AG04449 (cell line): ENCODE results near the gene VKORC1L1.
"Not testable (repeated sequence)": the region's sequence is repeated elsewhere in the genome, so short reads cannot be mapped to it uniquely, and the experiment has no call there.

ENCODE experiments used
- CTCF ChIA-PET: fragments of 350-600 bp; formaldehyde crosslinking; extraction: SDS; loops from one replicate; lab custom pipeline; 2021; ENCODE audit warnings: antibody characterized with exemption; lab: Yijun Ruan, JAX
- POLR2A ChIA-PET: fragments of 400-600, 350-600 bp; formaldehyde crosslinking; extraction: SDS; loops from one replicate; lab custom pipeline; 2020; ENCODE audit warnings: antibody characterized with exemption, inconsistent platforms; lab: Yijun Ruan, JAX
- DNase-seq: peaks from one replicate; pipeline ENCODE4 v3.0.0-alpha.2; 2010; ENCODE audit warnings: low read depth, low spot score
- H3K4me3 ChIP-seq: 2 replicates; pipeline ENCODE4 v1.5.1; 2011; ENCODE audit warnings: low read depth, mild to moderate bottlenecking, control low read depth, low read length
- TF ChIP-seq, protein P1 (sequence below): IDR thresholded peaks from one replicate; pipeline ENCODE4 v1.5.1; 2011; ENCODE audit warnings: mild to moderate bottlenecking, moderate library complexity, low read length, control low read depth, inconsistent platforms; ENCODE audit not compliant: insufficient read depth; ENCODE audit errors: missing control alignments

The VKORC1L1 gene

GRCh38 chr7:65872776-65873581, at the start of gene VKORC1L1:
VKORC1L1 (plus strand) TSS chr7:65873074; CDS start chr7:65873372, 298 bp downstream.
- ChIA-PET POLR2A (no interaction called here), CTCF (no interaction called here)
- DNase-seq, result peak; percentile 41
- TF ChIP-seq, protein P1, sequence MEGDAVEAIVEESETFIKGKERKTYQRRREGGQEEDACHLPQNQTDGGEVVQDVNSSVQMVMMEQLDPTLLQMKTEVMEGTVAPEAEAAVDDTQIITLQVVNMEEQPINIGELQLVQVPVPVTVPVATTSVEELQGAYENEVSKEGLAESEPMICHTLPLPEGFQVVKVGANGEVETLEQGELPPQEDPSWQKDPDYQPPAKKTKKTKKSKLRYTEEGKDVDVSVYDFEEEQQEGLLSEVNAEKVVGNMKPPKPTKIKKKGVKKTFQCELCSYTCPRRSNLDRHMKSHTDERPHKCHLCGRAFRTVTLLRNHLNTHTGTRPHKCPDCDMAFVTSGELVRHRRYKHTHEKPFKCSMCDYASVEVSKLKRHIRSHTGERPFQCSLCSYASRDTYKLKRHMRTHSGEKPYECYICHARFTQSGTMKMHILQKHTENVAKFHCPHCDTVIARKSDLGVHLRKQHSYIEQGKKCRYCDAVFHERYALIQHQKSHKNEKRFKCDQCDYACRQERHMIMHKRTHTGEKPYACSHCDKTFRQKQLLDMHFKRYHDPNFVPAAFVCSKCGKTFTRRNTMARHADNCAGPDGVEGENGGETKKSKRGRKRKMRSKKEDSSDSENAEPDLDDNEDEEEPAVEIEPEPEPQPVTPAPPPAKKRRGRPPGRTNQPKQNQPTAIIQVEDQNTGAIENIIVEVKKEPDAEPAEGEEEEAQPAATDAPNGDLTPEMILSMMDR, result no peak
- peak within 1 kb of the TSS; percentile 71 for H3K4me3 ChIP-seq

DNA sequence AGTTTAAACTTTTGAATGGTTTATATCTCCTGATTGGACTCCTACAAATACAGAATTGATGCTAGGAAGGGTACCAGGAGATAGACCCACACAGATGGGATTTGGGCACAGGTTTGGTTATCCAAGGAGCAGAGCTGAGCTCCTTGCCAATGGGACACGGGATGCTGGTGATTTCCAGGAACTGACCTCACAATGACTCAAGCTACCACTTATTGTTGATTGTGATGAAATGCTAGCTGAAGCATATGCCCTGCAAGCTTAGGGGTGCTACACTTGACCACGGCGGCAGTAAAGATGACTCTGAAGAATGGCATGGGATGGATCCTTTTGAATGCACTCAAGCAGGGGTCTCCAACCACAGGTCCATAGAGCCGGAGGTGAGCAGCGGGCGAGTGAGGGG, 45.5 kb upstream of the VKORC1L1 start:
- no peak overlapping the region for H3K4me3 ChIP-seq
- ChIA-PET CTCF (no interaction called here), POLR2A (no interaction called here)
- DNase-seq, result no peak
- TF ChIP-seq, protein P1, result no peak

DNA sequence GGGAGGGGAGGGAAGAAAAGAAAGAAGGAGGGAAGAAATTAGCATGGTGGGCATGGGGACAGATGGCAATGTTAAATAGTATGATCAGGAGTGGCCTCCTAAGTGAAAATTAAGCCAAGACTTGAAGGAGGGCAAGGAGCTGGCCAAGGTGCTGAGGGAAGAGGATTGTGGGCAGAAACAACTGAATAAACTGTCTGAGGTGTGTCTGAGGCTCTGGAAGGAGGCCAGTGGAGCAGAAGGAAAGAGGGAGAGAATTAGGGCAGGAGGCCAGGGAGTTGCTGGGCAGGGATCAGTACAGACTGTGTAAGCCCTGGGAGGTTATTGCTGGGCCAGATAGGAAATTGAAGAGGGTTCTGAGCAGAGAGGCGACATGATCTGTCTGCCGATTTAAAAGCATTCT, 40.6 kb upstream of the VKORC1L1 start:
- H3K4me3 ChIP-seq, result no peak overlapping the region
- DNase-seq, result no peak
- POLR2A ChIA-PET, result no interaction called here
- TF ChIP-seq, protein P1, result no peak
- CTCF ChIA-PET, result no interaction called here

DNA sequence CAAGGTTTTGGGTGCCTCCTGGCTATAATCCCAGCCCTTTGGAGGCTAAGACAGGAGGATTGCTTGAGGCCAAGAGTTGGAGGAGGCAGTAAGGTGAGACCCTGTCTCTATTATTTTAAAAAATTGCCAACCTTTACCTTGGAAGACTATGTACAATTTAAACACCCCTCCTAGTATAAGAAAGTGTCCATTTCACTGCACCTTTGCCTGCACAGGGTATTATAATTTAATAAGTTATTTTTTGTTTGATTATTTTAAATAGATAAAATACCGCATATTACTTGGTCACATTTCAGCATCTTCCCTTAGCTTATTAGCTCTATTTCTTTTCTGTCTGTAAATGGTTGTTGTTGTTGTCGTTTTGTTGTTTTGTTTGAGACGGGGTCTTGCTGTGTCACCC, 36.2 kb upstream of the VKORC1L1 start:
- CTCF ChIA-PET, POLR2A ChIA-PET, DNase-seq, H3K4me3 ChIP-seq: not testable (repeated sequence)

DNA sequence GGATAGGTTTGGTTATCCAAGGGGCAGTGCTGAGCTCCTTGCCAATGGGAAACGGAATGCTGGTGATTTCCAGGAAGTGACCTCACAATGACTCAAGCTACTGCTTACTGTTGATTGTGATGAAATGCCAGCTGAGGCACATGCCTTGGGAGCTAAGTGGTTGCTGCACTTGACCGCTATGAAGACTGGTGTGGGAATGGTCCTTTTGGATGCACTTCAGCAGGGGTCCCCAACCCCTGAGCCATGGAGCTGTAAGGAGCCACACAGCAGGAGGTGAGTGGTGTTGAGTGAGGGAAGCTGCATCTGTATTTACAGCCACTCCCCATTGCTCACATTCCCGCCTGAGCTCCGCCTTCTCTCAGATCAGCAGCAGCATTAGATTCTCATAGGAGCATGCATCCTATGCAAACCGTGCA, 35.3 kb upstream of the VKORC1L1 start:
- CTCF ChIA-PET, H3K4me3 ChIP-seq, POLR2A ChIA-PET, DNase-seq: not testable (repeated sequence)

GRCh38 chr7:65839846-65840245, 33.0 kb upstream of the VKORC1L1 start:
- H3K4me3 ChIP-seq, result no peak overlapping the region
- ChIA-PET POLR2A (no interaction called here), CTCF (interaction anchor here (1.2 kb wide), 1 partner anchor 100 kb away, joined by 3 read pairs; no protein-coding TSS in a partner anchor)
- DNase-seq, result no peak
- TF ChIP-seq, protein P1, result no peak

DNA sequence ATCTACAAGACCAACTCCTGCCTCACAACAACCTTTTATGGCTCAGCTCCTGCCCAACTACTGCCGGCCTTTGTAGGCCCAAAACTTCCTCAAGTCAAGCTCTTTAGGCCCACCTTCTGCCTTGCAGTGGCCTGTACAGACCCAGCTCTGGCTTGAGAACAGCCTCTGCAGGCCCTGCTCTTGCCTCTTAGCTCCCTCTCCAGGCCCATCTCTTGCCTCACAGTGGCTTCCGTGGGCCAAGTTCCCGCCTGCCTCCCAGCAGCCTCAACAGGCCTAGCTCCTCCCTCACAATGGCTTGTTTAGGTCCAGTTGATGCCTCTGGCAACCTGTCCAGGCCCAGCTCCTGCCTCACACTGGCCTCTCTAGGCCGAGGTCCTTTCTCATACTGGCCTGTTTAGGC, 32.4 kb upstream of the VKORC1L1 start:
- CTCF ChIA-PET, result no interaction called here
- TF ChIP-seq, protein P1, result no peak
- no peak for DNase-seq
- H3K4me3 ChIP-seq, result no peak overlapping the region
- POLR2A ChIA-PET, result no interaction called here

DNA sequence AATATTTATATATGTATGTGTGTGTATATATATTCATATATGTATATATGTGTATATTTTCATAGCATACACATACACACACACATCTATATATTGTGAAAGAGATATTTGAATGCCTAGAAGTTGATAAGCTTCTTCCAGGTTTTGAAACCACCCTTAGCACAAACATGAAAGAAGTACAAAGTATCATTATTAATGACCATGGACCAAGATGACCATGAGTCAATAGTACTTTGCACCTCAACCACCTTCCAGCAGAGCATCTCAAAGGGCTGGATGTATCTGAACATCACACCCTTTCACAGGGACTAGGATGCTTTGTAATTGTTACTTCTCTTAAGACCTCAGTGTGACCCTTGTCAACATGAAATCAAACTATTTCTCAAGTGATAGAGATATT, 29.3 kb upstream of the VKORC1L1 start:
- CTCF ChIA-PET, POLR2A ChIA-PET: not testable (repeated sequence)

More for the DNA sequence above, 29.3 kb upstream of the VKORC1L1 start:
- not testable (repeated sequence) for H3K4me3 ChIP-seq, DNase-seq
